HG03025 (cell line): ENCODE data around the gene FUCA1.
"Not testable (repeated sequence)": the region's sequence is repeated elsewhere in the genome, so short reads cannot be mapped to it uniquely, and the experiment has no call there.

ENCODE experiments used
- ATAC-seq: cut with Tn5 transposase; IDR thresholded peaks from one replicate; pipeline ENCODE4 v1.9.1; 2021; ENCODE audit warnings: mild to moderate bottlenecking, moderate library complexity; ENCODE audit not compliant: unreplicated experiment, low FRiP score

Gene FUCA1

GRCh38 chr1:23896491-23896890, 28.4 kb upstream of the FUCA1 start:
- ATAC-seq: no peak

- ATAC-seq: no peak
These were observed 27.9 kb upstream of the FUCA1 start for GRCh38 chr1:23895993-23896392.

GRCh38 chr1:23895082-23895481, 27.0 kb upstream of the FUCA1 start:
- no peak for ATAC-seq

GRCh38 chr1:23889074-23889473, 21.0 kb upstream of the FUCA1 start:
- no peak for ATAC-seq

- no peak for ATAC-seq
These were observed 17.1 kb upstream of the FUCA1 start for GRCh38 chr1:23885222-23885621.

GRCh38 chr1:23882746-23883145, 14.7 kb upstream of the FUCA1 start:
- ATAC-seq: no peak

GRCh38 chr1:23879809-23880208, 11.7 kb upstream of the FUCA1 start:
- ATAC-seq: no peak

- no peak for ATAC-seq
These were observed 10.6 kb upstream of the FUCA1 start for GRCh38 chr1:23878668-23879067.

GRCh38 chr1:23875382-23875781, 7.3 kb upstream of the FUCA1 start:
- ATAC-seq: no peak

- ATAC-seq: no peak
These were observed 4.3 kb upstream of the FUCA1 start for GRCh38 chr1:23872421-23872820.

- no peak for ATAC-seq
These were observed 961 bp upstream of the FUCA1 start for GRCh38 chr1:23869051-23869450.

- no peak for ATAC-seq
These were observed 497 bp upstream of the FUCA1 start for GRCh38 chr1:23868557-23869016.

GRCh38 chr1:23867542-23867894, 572 bp downstream of the FUCA1 start:
- ATAC-seq: no peak

- no peak for ATAC-seq
These were observed 2.6 kb downstream of the FUCA1 start for GRCh38 chr1:23865543-23865930.

GRCh38 chr1:23864801-23865542, 3.1 kb downstream of the FUCA1 start:
- no peak for ATAC-seq

GRCh38 chr1:23862640-23863039, 5.5 kb downstream of the FUCA1 start:
- no peak for ATAC-seq

GRCh38 chr1:23854568-23854967, 13.5 kb downstream of the FUCA1 start:
- ATAC-seq: no peak

GRCh38 chr1:23853124-23853523, 15.0 kb downstream of the FUCA1 start:
- not testable (repeated sequence) for ATAC-seq

GRCh38 chr1:23851406-23851805, 16.7 kb downstream of the FUCA1 start:
- not testable (repeated sequence) for ATAC-seq

GRCh38 chr1:23848673-23849616, 19.1 kb downstream of the FUCA1 start:
- no peak for ATAC-seq

- not testable (repeated sequence) for ATAC-seq
These were observed 20.5 kb downstream of the FUCA1 start for GRCh38 chr1:23847482-23848095.
